DMS114 treated with DMSO at 0.1 percent for 48 hours (cell line): ENCODE measurements around the gene EBI3.
"Not testable (repeated sequence)": the region's sequence is repeated elsewhere in the genome, so short reads cannot be mapped to it uniquely, and the experiment has no call there.

Experiments used
- DNase-seq: peaks from one replicate; lab custom pipeline; 2025; ENCODE audit not compliant: unreplicated experiment; lab: John Stamatoyannopoulos, UW

The EBI3 gene

DNA sequence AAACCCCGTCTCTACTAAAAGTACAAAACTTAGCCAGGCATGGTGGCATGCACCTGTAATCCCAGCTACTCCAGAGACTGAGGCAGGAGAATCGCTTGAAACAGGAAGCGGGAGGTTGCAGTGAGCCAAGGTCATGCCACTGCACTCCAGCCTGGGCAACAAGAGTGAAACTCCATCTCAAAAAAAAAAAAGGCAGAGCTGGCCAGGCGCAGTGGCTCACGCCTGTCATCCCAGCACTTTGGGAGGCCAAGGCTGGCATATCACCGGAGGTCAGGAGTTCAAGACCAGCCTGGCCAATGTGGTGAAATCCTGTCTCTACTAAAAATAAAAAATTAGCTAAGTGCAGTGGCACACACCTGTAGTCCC, 45.0 kb downstream of the EBI3 start:
- DNase-seq: not testable (repeated sequence)

DNA sequence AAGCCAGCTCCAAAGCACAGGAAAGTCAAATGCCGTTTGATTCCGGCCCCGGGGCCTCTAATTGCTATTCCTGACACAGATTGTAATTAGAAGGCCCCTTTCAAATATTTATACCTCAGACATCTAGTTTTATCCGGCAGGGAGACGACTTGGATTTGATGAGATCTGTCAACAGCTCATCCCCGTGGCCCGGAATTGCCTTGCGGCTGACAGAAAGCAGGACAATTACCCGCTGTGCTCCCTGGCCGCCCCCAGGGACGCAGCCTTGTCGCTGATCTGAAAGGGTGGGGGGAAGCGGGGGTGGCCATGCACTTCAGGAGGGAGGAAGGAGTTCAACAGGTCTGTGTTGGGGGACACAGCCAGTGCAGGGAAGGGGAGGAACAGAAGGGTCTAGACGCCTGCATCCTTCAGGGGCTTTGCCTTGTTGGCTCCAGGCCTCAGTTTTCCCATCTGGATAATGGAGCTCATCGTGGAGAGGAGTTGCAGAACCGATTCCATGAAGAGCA, 47.9 kb downstream of the EBI3 start:
- DNase-seq: no peak

DNA sequence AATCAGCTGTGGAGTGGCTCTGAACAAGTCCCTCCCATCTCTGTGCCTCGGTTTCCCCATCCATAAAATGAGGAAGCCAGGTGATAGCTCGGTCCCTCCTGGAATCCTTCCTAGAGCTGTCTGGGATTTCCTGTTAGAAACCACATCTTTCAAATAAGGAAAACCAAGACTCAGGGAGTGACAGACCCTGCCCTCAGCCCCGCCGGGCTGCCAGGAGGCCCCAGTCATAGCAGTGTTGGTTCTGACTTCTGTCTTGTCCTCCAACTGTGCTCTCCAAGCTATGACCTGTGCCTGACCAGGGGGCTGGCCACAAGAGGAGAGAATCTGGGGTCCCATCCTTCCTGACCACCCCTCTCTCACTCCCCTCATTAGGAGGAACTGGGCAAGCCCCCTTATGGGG, 48.7 kb downstream of the EBI3 start:
- DNase-seq: no peak

DNA sequence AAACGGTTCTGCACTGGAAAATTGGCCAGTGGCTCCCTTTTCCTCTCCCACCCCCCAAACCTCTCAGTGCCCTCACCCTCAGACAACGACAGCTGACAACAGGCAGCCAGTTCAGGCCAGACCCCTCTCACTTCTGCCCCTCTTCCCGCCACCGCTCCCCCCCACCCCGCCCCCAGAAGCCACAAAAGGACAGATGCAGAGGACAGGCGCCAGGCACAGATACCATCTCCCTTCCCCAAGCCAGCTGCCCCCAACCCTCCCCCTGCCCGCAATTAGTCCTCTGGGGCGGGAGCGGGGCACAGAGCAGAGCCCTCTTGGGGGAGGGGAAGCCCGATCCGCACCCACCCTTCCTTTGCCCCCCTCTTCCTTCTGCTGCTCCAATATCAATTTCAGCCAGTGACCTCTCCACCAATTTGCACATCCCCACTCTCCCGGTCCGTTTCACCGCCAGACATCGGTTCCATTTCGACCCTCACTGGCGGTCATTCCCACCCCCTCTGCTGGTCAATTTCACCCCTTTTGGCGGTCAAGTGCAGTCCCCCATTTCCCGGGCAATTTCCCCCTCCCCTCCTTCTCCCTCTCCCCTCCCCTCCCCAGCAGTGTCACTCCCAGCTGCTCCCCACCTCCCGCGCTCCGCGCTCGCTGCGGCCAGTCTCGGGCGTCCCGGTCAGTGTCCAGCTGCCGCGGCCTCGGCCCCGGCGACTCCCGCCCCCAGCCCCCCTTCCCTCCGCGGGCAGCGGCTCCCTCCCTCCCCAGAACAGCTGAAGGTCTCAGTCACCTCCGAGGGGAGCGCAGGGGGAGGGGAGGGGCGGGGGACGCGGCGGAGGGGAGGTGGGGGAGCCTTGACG, 49.3 kb downstream of the EBI3 start, which contains the start of gene SHD:
TSS of gene SHD (plus strand) at position 848 of the 848 bp plus-strand sequence. CDS start 798 bp downstream, outside the sequence.
- no peak for DNase-seq

DNA sequence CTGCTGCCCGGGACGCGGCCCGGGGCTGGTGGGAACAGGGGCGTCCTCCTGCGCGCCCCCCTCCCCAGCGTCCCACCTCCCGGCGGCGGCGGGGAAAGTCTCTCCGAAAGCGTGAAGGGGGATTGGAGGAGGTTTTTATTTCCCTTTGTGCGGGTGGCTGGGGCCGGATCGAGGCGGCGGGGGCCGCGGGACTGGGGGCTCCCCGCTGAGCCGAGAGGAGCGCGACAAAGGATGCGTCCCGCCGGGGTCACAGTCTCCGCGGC, 49.9 kb downstream of the EBI3 start:
- DNase-seq: no peak

DNA sequence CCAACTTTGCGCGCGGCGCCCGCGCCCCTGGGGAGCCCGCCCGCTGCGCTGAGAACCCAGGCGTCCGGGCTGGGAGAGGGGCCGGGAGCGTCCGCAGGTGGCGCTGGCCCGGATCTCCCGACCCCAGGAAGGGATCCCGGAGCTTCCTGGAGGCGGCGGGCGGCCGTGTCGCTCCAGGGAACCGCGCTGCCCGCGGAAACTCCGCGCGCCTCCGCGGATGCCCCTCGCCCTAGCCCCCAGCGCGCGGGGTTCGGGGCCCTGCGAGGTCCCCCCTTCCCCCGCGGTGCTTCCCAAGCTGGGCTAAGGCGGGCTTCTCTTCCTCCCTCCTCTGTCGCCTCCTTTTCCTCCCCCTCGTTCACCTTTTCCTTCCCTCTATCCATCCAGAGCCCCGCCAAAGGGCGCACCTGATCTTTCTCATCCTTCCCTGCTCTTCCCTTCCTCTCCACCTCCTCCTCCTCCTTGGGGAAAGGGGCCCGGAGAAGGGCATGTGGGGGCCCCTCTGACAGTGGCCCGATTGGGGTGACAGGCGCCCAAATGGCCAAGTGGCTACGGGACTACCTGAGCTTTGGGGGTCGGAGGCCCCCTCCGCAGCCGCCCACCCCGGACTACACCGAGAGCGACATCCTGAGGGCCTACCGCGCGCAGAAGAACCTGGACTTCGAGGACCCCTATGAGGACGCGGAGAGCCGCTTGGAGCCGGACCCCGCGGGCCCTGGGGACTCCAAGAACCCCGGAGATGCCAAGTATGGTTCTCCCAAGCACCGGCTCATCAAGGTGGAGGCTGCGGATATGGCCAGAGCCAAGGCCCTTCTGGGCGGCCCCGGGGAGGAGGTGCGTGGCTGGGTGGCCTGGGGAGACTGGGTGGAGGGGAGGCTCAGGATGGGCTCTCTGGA, 50.5 kb downstream of the EBI3 start:
- no peak for DNase-seq

DNA sequence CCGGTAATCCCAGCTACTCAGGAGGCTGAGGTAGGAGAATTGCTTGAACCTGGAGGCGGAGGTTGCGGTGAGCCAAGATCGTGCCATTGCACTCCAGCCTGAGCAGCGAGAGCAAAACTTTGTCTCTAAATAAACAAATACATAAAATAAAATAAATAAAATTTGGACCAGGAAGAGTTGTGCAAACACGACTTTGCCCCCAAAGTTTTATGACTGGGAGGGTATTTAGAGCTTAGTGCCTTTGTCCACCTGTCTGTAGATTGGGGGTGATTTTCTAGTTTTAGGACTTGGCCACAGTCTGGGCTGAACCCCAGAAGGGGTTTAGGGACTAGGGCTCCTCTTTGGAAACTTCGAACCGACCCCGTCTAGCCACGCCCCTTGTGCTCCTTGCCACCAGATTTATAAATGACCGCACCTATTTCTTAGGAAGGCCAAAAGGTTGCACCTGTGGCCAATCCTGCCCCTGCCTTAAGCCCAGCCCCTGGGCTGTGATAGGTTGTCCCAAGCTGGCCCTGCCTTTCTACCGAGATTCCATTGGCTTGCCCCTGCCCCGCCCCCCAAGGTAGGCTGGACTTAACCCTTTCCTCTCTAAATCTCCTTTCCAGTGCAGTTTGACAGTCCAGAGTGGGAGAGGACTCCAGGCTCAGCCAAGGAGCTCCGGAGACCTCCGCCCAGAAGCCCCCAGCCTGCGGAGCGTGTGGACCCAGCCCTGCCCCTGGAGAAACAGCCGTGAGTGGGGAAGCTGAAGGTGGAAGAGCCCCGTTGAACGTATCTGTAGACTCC, 55.0 kb downstream of the EBI3 start:
- DNase-seq: no peak

DNA sequence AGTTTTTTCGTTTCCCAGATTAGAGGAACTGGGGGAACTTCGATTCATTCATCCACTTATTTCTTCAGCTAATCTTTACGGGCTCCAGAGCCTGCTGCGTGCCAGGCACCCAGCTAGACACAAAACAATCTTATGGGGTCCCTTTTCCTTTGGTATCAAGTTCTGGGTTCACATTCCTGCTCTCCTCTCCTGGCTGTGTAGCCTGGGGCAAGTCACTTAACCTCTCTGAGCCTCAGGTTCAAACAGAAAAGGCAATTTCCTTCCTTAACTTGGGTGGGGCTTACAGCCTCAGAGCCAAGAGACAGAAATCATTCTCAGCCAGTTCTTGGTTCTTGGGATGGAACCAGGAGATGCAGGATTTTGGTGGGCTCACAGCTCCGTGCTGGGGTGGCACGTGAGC, 55.7 kb downstream of the EBI3 start:
- DNase-seq: no peak

DNA sequence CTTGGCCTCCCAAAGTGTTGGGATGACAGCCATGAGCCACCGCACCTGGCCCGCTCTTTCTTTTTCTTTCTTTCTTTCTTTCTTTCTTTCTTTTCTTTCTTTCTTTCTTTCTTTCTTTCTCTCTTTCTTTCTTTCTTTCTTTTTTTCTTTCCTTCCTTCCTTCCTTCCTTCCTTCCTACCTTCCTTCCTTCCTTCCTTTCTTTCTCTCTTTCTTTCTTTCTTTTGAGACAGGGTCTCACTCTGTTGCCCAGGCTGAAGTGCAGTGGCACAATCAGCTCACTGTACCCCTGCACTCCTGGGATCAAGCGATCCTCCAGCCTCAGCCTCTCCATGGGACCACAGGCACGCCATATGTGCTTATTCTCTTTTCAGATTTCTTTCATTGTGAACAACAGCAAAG, 56.8 kb downstream of the EBI3 start:
- DNase-seq: not testable (repeated sequence)
